Measurements from ENCODE around the gene CFAP77. TPM values are rescaled to one million over a fixed set of nuclear protein-coding genes. Genes with fewer than 3 reads are reported as not detected.
A peak's percentile ranks its signal among the peaks of the same experiment; 100 is the strongest.

Gene CFAP77
- total RNA-seq, 1 experiment from 2014 or later = 0.11 TPM

GRCh38 chr9:132579427-132579798 lies 169.4 kb downstream of the CFAP77 start:
- ChIA-PET POLR2A (ENCODE audit: unreplicated experiment) (no interaction called here), CTCF (no interaction called here)
- TF ChIP-seq CTCF (conservative IDR thresholded peaks at IDR 0.05; ENCODE audit: low read depth, low read length) (no peak), EZH2 (IDR thresholded peaks at IDR 0.05; ENCODE audit: low read length, unreplicated experiment) (no peak), EZH2phosphoT487 (IDR thresholded peaks at IDR 0.05; ENCODE audit: borderline replicate concordance, low read length) (no peak)
- Histone ChIP-seq H3K36me3 (ENCODE audit: low read depth, low read length) (no peaks in the 10 kb centered on the region), H3K4me2 (ENCODE audit: low read length) (no peak overlapping the region), H3K4me3 (ENCODE audit: low read length) (no peak overlapping the region), H3K9me3 (ENCODE audit: low read length) (no peaks in the 10 kb centered on the region), H3K27ac (ENCODE audit: low read length) (no peak overlapping the region), H4K20me1 (ENCODE audit: low read length) (no peaks in the 10 kb centered on the region), H3K79me2 (ENCODE audit: low read length) (no peaks in the 10 kb centered on the region), H3K4me1 (ENCODE audit: insufficient read depth, low read length) (no peaks in the 10 kb centered on the region), H3K27me3 (ENCODE audit: low read length) (no peaks in the 10 kb centered on the region), H3F3A (ENCODE audit: low read length, unreplicated experiment) (no peaks in the 10 kb centered on the region), H2AFZ (ENCODE audit: low read length) (no peak overlapping the region), H3K9ac (ENCODE audit: low read length) (no peak overlapping the region), H3K9me2 (replicated peaks; ENCODE audit: low read length) (no peaks in the 10 kb centered on the region)
- BruUV-seq (replicated peaks) = no TSS peak
- intact Hi-C loops (cut with micrococcal nuclease) = no loop called here
- ATAC-seq (no peak), DNase-seq (no peak)

GRCh38 chr9:132582276-132582785 lies 172.3 kb downstream of the CFAP77 start, which contains the start of gene BARHL1:
BARHL1 (plus strand) TSS chr9:132582606; CDS start chr9:132582798, 192 bp downstream.
- BruUV-seq (replicated peaks) = no TSS peak
- peak within 1 kb of the TSS; percentile 64 for H3K4me2 ChIP-seq (ENCODE audit: low read length)
- no peaks in the 10 kb centered on the region for H3K9me3 ChIP-seq (ENCODE audit: low read length)
- H3K9me2 ChIP-seq (replicated peaks; ENCODE audit: low read length) = no peaks in the 10 kb centered on the region
- H3K27ac ChIP-seq (ENCODE audit: low read length) = no peak within 1 kb of the TSS
- no peaks in the 10 kb centered on the region for H3K27me3 ChIP-seq (ENCODE audit: low read length)
- TF ChIP-seq EZH2phosphoT487 (IDR thresholded peaks at IDR 0.05; ENCODE audit: borderline replicate concordance, low read length) (no peak), EZH2 (IDR thresholded peaks at IDR 0.05; ENCODE audit: low read length, unreplicated experiment) (no peak), CTCF (conservative IDR thresholded peaks at IDR 0.05; ENCODE audit: low read depth, low read length) (no peak)
- no peaks in the 10 kb centered on the region for H3F3A ChIP-seq (ENCODE audit: low read length, unreplicated experiment)
- H3K79me2 ChIP-seq (ENCODE audit: low read length) = no peaks in the 10 kb centered on the region
- H2AFZ ChIP-seq (ENCODE audit: low read length) = no peak within 1 kb of the TSS
- no peak for DNase-seq
- no peaks in the 10 kb centered on the region for H3K36me3 ChIP-seq (ENCODE audit: low read depth, low read length)
- H4K20me1 ChIP-seq (ENCODE audit: low read length) = no peaks in the 10 kb centered on the region
- ChIA-PET POLR2A (ENCODE audit: unreplicated experiment) (no interaction called here), CTCF (no interaction called here)
- peak within 1 kb of the TSS; percentile 44 for H3K4me3 ChIP-seq (ENCODE audit: low read length)
- intact Hi-C loops (cut with micrococcal nuclease) = no loop called here
- H3K9ac ChIP-seq (ENCODE audit: low read length) = no peak within 1 kb of the TSS
- H3K4me1 ChIP-seq (ENCODE audit: insufficient read depth, low read length) = no peaks in the 10 kb centered on the region
- ATAC-seq = no peak

- Histone ChIP-seq H3K27ac (ENCODE audit: low read length) (no peak overlapping the region), H3K4me3 (ENCODE audit: low read length) (no peak overlapping the region), H3K4me2 (ENCODE audit: low read length) (no peak overlapping the region), H3K4me1 (ENCODE audit: insufficient read depth, low read length) (no peaks in the 10 kb centered on the region), H3K9me2 (replicated peaks; ENCODE audit: low read length) (no peaks in the 10 kb centered on the region), H3K27me3 (ENCODE audit: low read length) (no peaks in the 10 kb centered on the region), H4K20me1 (ENCODE audit: low read length) (no peaks in the 10 kb centered on the region), H2AFZ (ENCODE audit: low read length) (no peak overlapping the region), H3F3A (ENCODE audit: low read length, unreplicated experiment) (no peaks in the 10 kb centered on the region), H3K36me3 (ENCODE audit: low read depth, low read length) (no peaks in the 10 kb centered on the region), H3K9ac (ENCODE audit: low read length) (no peak overlapping the region), H3K9me3 (ENCODE audit: low read length) (no peaks in the 10 kb centered on the region), H3K79me2 (ENCODE audit: low read length) (no peaks in the 10 kb centered on the region)
- DNase-seq (no peak), ATAC-seq (no peak)
- intact Hi-C loops (cut with micrococcal nuclease) = no loop called here
- no TSS peak for BruUV-seq (replicated peaks)
- ChIA-PET POLR2A (ENCODE audit: unreplicated experiment) (no interaction called here), CTCF (no interaction called here)
- TF ChIP-seq EZH2 (IDR thresholded peaks at IDR 0.05; ENCODE audit: low read length, unreplicated experiment) = no peak
- no peak for TF ChIP-seq EZH2phosphoT487 (IDR thresholded peaks at IDR 0.05; ENCODE audit: borderline replicate concordance, low read length)
- no peak for TF ChIP-seq CTCF (conservative IDR thresholded peaks at IDR 0.05; ENCODE audit: low read depth, low read length)
These were observed 173.0 kb downstream of the CFAP77 start for GRCh38 chr9:132582786-132583583.

Data from PC-3 (cell line).